Cardiac fibroblast (primary cell): Measurements from ENCODE around the gene NSFL1C.
A peak's percentile ranks its signal among the peaks of the same experiment; 100 is the strongest.

Experiments
- DNase-seq, 2 donors: peaks; one replicate each; pipeline versions ENCODE4 v3.0.0 to v3.0.0-alpha.2; 2010; ENCODE audit warnings: low read depth in 2 of 2
- H3K4me3 ChIP-seq, 2 donors: replicated peaks in 1 of 2; 1 replicate in 1 of 2; 2 replicates in 1 of 2; pipeline ENCODE4 v1.5.1; 2011; ENCODE audit warnings: low read depth in 2 of 2, low read length in 2 of 2, mild to moderate bottlenecking in 2 of 2, moderate library complexity in 1 of 2
- CTCF ChIP-seq: IDR thresholded peaks from one replicate; pipeline ENCODE4 v1.5.1; 2011; ENCODE audit warnings: low read depth, mild to moderate bottlenecking, low read length, inconsistent platforms

Gene NSFL1C

GRCh38 chr20:1420066-1420465 lies 46.6 kb downstream of the NSFL1C start:
- no peak for TF ChIP-seq CTCF
- no peak for DNase-seq
- no peak overlapping the region for H3K4me3 ChIP-seq

- H3K4me3 ChIP-seq: no peak overlapping the region
- peak; percentile 60 to 77 for DNase-seq
- TF ChIP-seq CTCF: no peak
Measured at GRCh38 chr20:1418350-1418749, 48.3 kb downstream of the NSFL1C start.

- no peak overlapping the region for H3K4me3 ChIP-seq
- no peak for DNase-seq
- no peak for TF ChIP-seq CTCF
Measured at GRCh38 chr20:1417790-1418189, 48.9 kb downstream of the NSFL1C start.

- no peak overlapping the region for H3K4me3 ChIP-seq
- peak; percentile 40 to 76 for DNase-seq
Measured at GRCh38 chr20:1417273-1417672, 49.4 kb downstream of the NSFL1C start.

GRCh38 chr20:1415667-1416468 lies 50.8 kb downstream of the NSFL1C start:
- DNase-seq: peak; percentile 84 to 98
- TF ChIP-seq CTCF: no peak
- no peak overlapping the region for H3K4me3 ChIP-seq

More at GRCh38 chr20:1417273-1417672, 49.4 kb downstream of the NSFL1C start:
- TF ChIP-seq CTCF: no peak

GRCh38 chr20:1414982-1415381 lies 51.7 kb downstream of the NSFL1C start:
- DNase-seq: no peak
- no peak overlapping the region for H3K4me3 ChIP-seq
- no peak for TF ChIP-seq CTCF
